Skeletal muscle cell (primary cell): ENCODE measurements around the gene PLEKHA8.

Experiments
- DNase-seq: peaks from one replicate; pipeline ENCODE4 v3.0.0-alpha.2; 2010; ENCODE audit warnings: low read depth
- H3K4me3 ChIP-seq: 2 replicates; pipeline ENCODE4 v1.5.1; 2011; ENCODE audit warnings: low read depth, mild to moderate bottlenecking, control low read depth, low read length, moderate library complexity

PLEKHA8 gene

GRCh38 chr7:30159698-30160143 lies 131.5 kb downstream of the PLEKHA8 start:
- DNase-seq, result no peak
- no peak overlapping the region for H3K4me3 ChIP-seq

- DNase-seq, result no peak
Observed at GRCh38 chr7:30160329-30160728, 132.1 kb downstream of the PLEKHA8 start.

GRCh38 chr7:30162133-30162532 lies 133.9 kb downstream of the PLEKHA8 start:
- no peak overlapping the region for H3K4me3 ChIP-seq
- DNase-seq, result no peak

More at GRCh38 chr7:30160329-30160728, 132.1 kb downstream of the PLEKHA8 start:
- no peak overlapping the region for H3K4me3 ChIP-seq

GRCh38 chr7:30162622-30163124 lies 134.5 kb downstream of the PLEKHA8 start:
- H3K4me3 ChIP-seq, result peak overlapping the region; percentile 14
- DNase-seq, result peak; percentile 60

GRCh38 chr7:30163231-30163894 lies 135.2 kb downstream of the PLEKHA8 start:
- no peak for DNase-seq
- H3K4me3 ChIP-seq, result no peak overlapping the region

- H3K4me3 ChIP-seq, result no peak overlapping the region
- no peak for DNase-seq
Observed at GRCh38 chr7:30164567-30164966, 136.4 kb downstream of the PLEKHA8 start.

- no peak overlapping the region for H3K4me3 ChIP-seq
- no peak for DNase-seq
Observed at GRCh38 chr7:30165590-30165989, 137.4 kb downstream of the PLEKHA8 start.

GRCh38 chr7:30166155-30166840 lies 138.1 kb downstream of the PLEKHA8 start:
- no peak for DNase-seq
- H3K4me3 ChIP-seq, result no peak overlapping the region

- no peak for DNase-seq
Observed at GRCh38 chr7:30166841-30167235, 138.6 kb downstream of the PLEKHA8 start.

GRCh38 chr7:30167901-30168300 lies 139.7 kb downstream of the PLEKHA8 start:
- DNase-seq, result no peak
- H3K4me3 ChIP-seq, result no peak overlapping the region

More at GRCh38 chr7:30166841-30167235, 138.6 kb downstream of the PLEKHA8 start:
- H3K4me3 ChIP-seq, result no peak overlapping the region

GRCh38 chr7:30168835-30169573 lies 140.8 kb downstream of the PLEKHA8 start:
- DNase-seq, result peak; percentile 91
- no peak overlapping the region for H3K4me3 ChIP-seq

GRCh38 chr7:30169579-30169978 lies 141.4 kb downstream of the PLEKHA8 start:
- DNase-seq, result no peak
- no peak overlapping the region for H3K4me3 ChIP-seq

GRCh38 chr7:30170476-30171205 lies 142.4 kb downstream of the PLEKHA8 start:
- no peak for DNase-seq
- no peak overlapping the region for H3K4me3 ChIP-seq

GRCh38 chr7:30171766-30172447 lies 143.7 kb downstream of the PLEKHA8 start:
- H3K4me3 ChIP-seq, result no peak overlapping the region
- DNase-seq, result no peak

- no peak overlapping the region for H3K4me3 ChIP-seq
- DNase-seq, result no peak
Observed at GRCh38 chr7:30172451-30172850, 144.2 kb downstream of the PLEKHA8 start.

GRCh38 chr7:30173058-30173897 lies 145.1 kb downstream of the PLEKHA8 start:
- peak; percentile 87 for DNase-seq
- no peak overlapping the region for H3K4me3 ChIP-seq

- no peak overlapping the region for H3K4me3 ChIP-seq
- DNase-seq, result no peak
Observed at GRCh38 chr7:30175180-30175579, 147.0 kb downstream of the PLEKHA8 start.

- DNase-seq, result no peak
- no peak overlapping the region for H3K4me3 ChIP-seq
Observed at GRCh38 chr7:30175636-30176147, 147.5 kb downstream of the PLEKHA8 start.
